H1 (cell line): ENCODE data around the gene ZNF281. TPM values are rescaled to one million over a fixed set of nuclear protein-coding genes. Genes with fewer than 3 reads are reported as not detected.
A peak's percentile ranks its signal among the peaks of the same experiment; 100 is the strongest.

Experiments
- CTCF ChIA-PET: fragments of 300-600 bp; sonication (Branson Sonifier 250); formaldehyde crosslinking; loops from one replicate; lab custom pipeline; 2021; ENCODE audit not compliant: partially characterized antibody; lab: Charles Lee
- POLR2A ChIA-PET: fragments of 300-600 bp; sonication (Branson Sonifier 250); formaldehyde crosslinking; loops from one replicate; lab custom pipeline; 2021; ENCODE audit warnings: inconsistent platforms; ENCODE audit not compliant: partially characterized antibody; lab: Charles Lee
- DNase-seq, 2 experiments: peaks; one replicate each; pipeline versions ENCODE4 v3.0.0 to v3.0.0-alpha.2; 2010 to 2022; ENCODE audit warnings: low spot score in 2 of 2, low read depth in 1 of 2, mixed read lengths in 1 of 2
- FAIRE-seq: peaks from 2 replicates; lab custom pipeline; 2011; peaks lifted over from hg19 to GRCh38; lab: Jason Lieb, UNC
- H2AFZ ChIP-seq: 2 replicates; pipeline ENCODE4 v1.8.1; 2012; ENCODE audit warnings: low read length, inconsistent platforms
- H2AK5ac ChIP-seq: 2 replicates; pipeline ENCODE4 v1.6.1; 2013; ENCODE audit warnings: low read depth, low read length
- H2BK120ac ChIP-seq: replicated peaks from 2 replicates; pipeline ENCODE3; 2013; ENCODE audit warnings: low read depth, low read length, inconsistent platforms
- H2BK12ac ChIP-seq: 2 replicates; pipeline ENCODE4 v1.6.1; 2013; ENCODE audit warnings: low read depth, low read length
- H2BK15ac ChIP-seq: 2 replicates; pipeline ENCODE4 v1.6.1; 2013; ENCODE audit warnings: low read length
- H2BK20ac ChIP-seq: 2 replicates; pipeline ENCODE4 v1.6.1; 2013; ENCODE audit warnings: low read length
- H2BK5ac ChIP-seq: 2 replicates; pipeline ENCODE4 v1.6.1; 2013; ENCODE audit warnings: low read depth, low read length
- H3K14ac ChIP-seq: 2 replicates; pipeline ENCODE4 v1.6.1; 2013; ENCODE audit warnings: inconsistent platforms; ENCODE audit not compliant: insufficient read length
- H3K18ac ChIP-seq: 2 replicates; pipeline ENCODE4 v1.6.1; 2013; ENCODE audit warnings: low read length; ENCODE audit errors: extremely low read depth
- H3K23ac ChIP-seq: 2 replicates; pipeline ENCODE4 v1.6.1; 2013; ENCODE audit warnings: inconsistent platforms; ENCODE audit not compliant: insufficient read length
- H3K23me2 ChIP-seq: 2 replicates; pipeline ENCODE4 v1.6.1; 2013; ENCODE audit warnings: low read depth, low read length
- H3K27ac ChIP-seq: 2 replicates; pipeline ENCODE4 v1.6.1; 2011; ENCODE audit warnings: low read depth, low read length, inconsistent platforms
- H3K27me3 ChIP-seq, 4 experiments: replicated peaks in 1 of 4; 1 replicate in 1 of 4; 2 replicates in 3 of 4; pipeline versions ENCODE4 v1.6.1 to v1.8.1; 2011 to 2013; ENCODE audit warnings: low read length in 3 of 4, mild to moderate bottlenecking in 3 of 4, inconsistent platforms in 2 of 4, mixed read lengths in 2 of 4, moderate library complexity in 1 of 4; ENCODE audit not compliant: control insufficient read depth in 3 of 4, insufficient read depth in 3 of 4; ENCODE audit errors: extremely low read depth in 1 of 4
- H3K36me3 ChIP-seq, 4 experiments: 2 replicates each; pipeline versions ENCODE4 v1.6.1 to v1.8.1; 2011 to 2013; ENCODE audit warnings: mild to moderate bottlenecking in 4 of 4, low read length in 3 of 4, moderate library complexity in 2 of 4, control low read depth in 1 of 4, inconsistent platforms in 1 of 4; ENCODE audit not compliant: insufficient read depth in 4 of 4, control insufficient read depth in 2 of 4
- H3K4ac ChIP-seq: replicated peaks from 2 replicates; pipeline ENCODE3; 2013; ENCODE audit warnings: low read length, low read depth, mixed read lengths, inconsistent platforms; ENCODE audit not compliant: insufficient read length
- H3K4me1 ChIP-seq, 4 experiments: replicated peaks in 1 of 4; 1 replicate in 1 of 4; 2 replicates in 3 of 4; pipeline versions ENCODE4 v1.6.1 to v1.8.1; 2011 to 2013; ENCODE audit warnings: low read length in 3 of 4, inconsistent platforms in 2 of 4, mixed read lengths in 1 of 4; ENCODE audit not compliant: insufficient read depth in 4 of 4, control insufficient read depth in 3 of 4
- H3K4me2 ChIP-seq, 2 experiments: 2 replicates each; pipeline versions ENCODE4 v1.6.1 to v1.8.1; 2011 to 2013; ENCODE audit warnings: low read depth in 2 of 2, low read length in 2 of 2, control low read depth in 1 of 2, inconsistent platforms in 1 of 2, mild to moderate bottlenecking in 1 of 2; ENCODE audit not compliant: insufficient read depth in 1 of 2
- H3K4me3 ChIP-seq, 4 experiments: fragments of 200-600, 300-600 bp in 1 of 4; sonication (generic), shearing (Covaris generic), sonication (Bioruptor Twin) in 1 of 4; 2 replicates each; pipeline versions ENCODE4 v1.5.1 to v1.8.1; 2011 to 2016; ENCODE audit warnings: low read length in 4 of 4, low read depth in 3 of 4, control low read depth in 2 of 4, inconsistent platforms in 2 of 4, mild to moderate bottlenecking in 2 of 4, mixed read lengths in 1 of 4, moderate library complexity in 1 of 4; ENCODE audit not compliant: insufficient read depth in 2 of 4; ENCODE audit errors: extremely low read depth in 1 of 4
- H3K56ac ChIP-seq: replicated peaks from 2 replicates; pipeline ENCODE3; 2013; ENCODE audit warnings: low read depth, mild to moderate bottlenecking, mixed read lengths, low read length, inconsistent platforms; ENCODE audit not compliant: insufficient read length
- H3K79me1 ChIP-seq: 2 replicates; pipeline ENCODE4 v1.6.1; 2013; ENCODE audit warnings: low read depth, low read length, control low read depth
- H3K79me2 ChIP-seq, 2 experiments: 2 replicates each; pipeline versions ENCODE4 v1.6.1 to v1.8.1; 2012 to 2013; ENCODE audit warnings: low read length in 2 of 2, mild to moderate bottlenecking in 2 of 2, inconsistent platforms in 1 of 2; ENCODE audit not compliant: insufficient read depth in 2 of 2, control insufficient read depth in 1 of 2
- H3K9ac ChIP-seq, 4 experiments: replicated peaks in 1 of 4; 1 replicate in 1 of 4; 2 replicates in 3 of 4; pipeline versions ENCODE4 v1.6.1 to v1.8.1; 2011 to 2013; ENCODE audit warnings: low read depth in 3 of 4, low read length in 3 of 4, control low read depth in 2 of 4, mild to moderate bottlenecking in 2 of 4, moderate library complexity in 2 of 4, inconsistent platforms in 1 of 4; ENCODE audit errors: extremely low read depth in 1 of 4
- H3K9me3 ChIP-seq, 2 experiments: 2 replicates each; pipeline versions ENCODE4 v1.6.1 to v1.8.1; 2012 to 2013; ENCODE audit warnings: mild to moderate bottlenecking in 2 of 2, moderate library complexity in 2 of 2, control low read depth in 1 of 2, inconsistent platforms in 1 of 2, low read depth in 1 of 2, low read length in 1 of 2, mixed read lengths in 1 of 2; ENCODE audit not compliant: insufficient read depth in 2 of 2
- H4K20me1 ChIP-seq, 2 experiments: replicated peaks in 1 of 2; 2 replicates each; pipeline versions ENCODE3 to v1.8.1; 2011 to 2013; ENCODE audit warnings: inconsistent platforms in 2 of 2, low read length in 2 of 2, mild to moderate bottlenecking in 1 of 2; ENCODE audit not compliant: insufficient read depth in 2 of 2, control insufficient read depth in 1 of 2
- H4K5ac ChIP-seq: 2 replicates; pipeline ENCODE4 v1.6.1; 2013; ENCODE audit warnings: low read length, low read depth, mixed read lengths, inconsistent platforms; ENCODE audit not compliant: insufficient read length
- H4K8ac ChIP-seq: 2 replicates; pipeline ENCODE4 v1.8.0; 2013; ENCODE audit warnings: mild to moderate bottlenecking, moderate library complexity, low read length, inconsistent platforms; ENCODE audit not compliant: insufficient read depth; ENCODE audit errors: extremely low read depth
- H4K91ac ChIP-seq: replicated peaks from 2 replicates; pipeline ENCODE3; 2013; ENCODE audit warnings: low read length, mixed read lengths, inconsistent platforms; ENCODE audit not compliant: insufficient read length
- HDAC6 ChIP-seq: IDR thresholded peaks from one replicate; pipeline ENCODE4 v1.7.1; 2012; ENCODE audit warnings: low read depth, mild to moderate bottlenecking, inconsistent platforms, low read length, moderate library complexity
- WGBS, 2 experiments: shearing (Covaris generic) in 1 of 2; methylation state at CpG; one replicate each; pipeline versions ENCODE4 v1.1.6 to v1.1.7; 2013 to 2015; ENCODE audit warnings: low lambda C conversion rate in 2 of 2, mixed read lengths in 2 of 2, inconsistent platforms in 1 of 2, low coverage in 1 of 2, missing lambda C conversion rate in 1 of 2; ENCODE audit not compliant: insufficient replicate concordance in 2 of 2, insufficient coverage in 1 of 2, insufficient read length in 1 of 2; ENCODE audit errors: extremely low coverage in 1 of 2, missing lambda C conversion rate in 1 of 2; 5-methylcytosine and 5-hydroxymethylcytosine counted together
- polyA plus RNA-seq, 7 experiments: library from polyadenylated mRNA; depleted of rRNA in 3 of 7; stranded (reverse) in 5 of 7; unstranded in 2 of 7; fragments of >200 nt in 5 of 7; fragments of 200-250 nt in 2 of 7; gene quantifications; 1 replicate in 5 of 7; 2 replicates in 1 of 7; 4 replicates in 1 of 7; pipeline versions ENCODE4 v1.2.1 to v1.2.3, GENCODE V29; 2011 to 2013; ENCODE audit warnings: missing spikeins in 2 of 7, mixed read lengths in 2 of 7
- total RNA-seq: library from RNA; stranded (reverse); fragmentation: NEBNext Ultra II Directional; extraction: Animal tissue kit (Norgen Biotek cat#: 25700); gene quantifications from 2 replicates; pipeline ENCODE4 v1.2.1, GENCODE V29; 2021

Gene ZNF281
- total and polyA plus RNA-seq, 2 of the 8 experiments (the other 6 are each of a cell fraction or from before 2014, with no cell fraction given): 19.5 to 61.4 TPM

- H3K4me2 ChIP-seq: no peak overlapping the region; a peak in 1 of 4 replicates
- peak overlapping the region; percentile 58 for H4K91ac ChIP-seq
- no peak overlapping the region for H2AFZ ChIP-seq
- no peak overlapping the region for H3K56ac ChIP-seq
- H2BK120ac ChIP-seq: peak overlapping the region; percentile 57
- peak overlapping the region; percentile 25 for H3K4ac ChIP-seq
- DNase-seq (no peak), FAIRE-seq (peak; percentile 32)
- CTCF ChIA-PET: interaction anchor here (0.8 to 5.1 kb wide), 3 partner anchors 13 to 82 kb away, joined by 3 to 36 read pairs (median 3); no protein-coding TSS in a partner anchor
- no peak overlapping the region for H3K23ac ChIP-seq
- no peaks in the 10 kb centered on the region for H3K79me1 ChIP-seq
- H3K4me1 ChIP-seq: peaks cover 4 to 36% (median 23%) of the 10 kb centered on the region in 4 experiments; a peak in 6 of 7 replicates
- H3K14ac ChIP-seq: no peak overlapping the region
- no peak overlapping the region for H3K9ac ChIP-seq
- no peaks in the 10 kb centered on the region for H3K23me2 ChIP-seq
- H3K79me2 ChIP-seq: no peaks in the 10 kb centered on the region
- H3K27ac ChIP-seq: peak overlapping the region; percentile 59
- POLR2A ChIA-PET: interaction anchor here (1.1 to 5.0 kb wide), 6 partner anchors 8 to 48 kb away, joined by 3 to 51 read pairs (median 20); partner anchors contain the start of gene ZNF281
- H3K36me3 ChIP-seq: peaks cover 0 to 5% (median 2%) of the 10 kb centered on the region in 4 experiments; a peak in 3 of 8 replicates
- H2AK5ac ChIP-seq: peak overlapping the region; percentile 57; the same call in 1 of the 2 replicates
- peak overlapping the region; percentile 98 for H2BK20ac ChIP-seq
- no peaks in the 10 kb centered on the region for H3K9me3 ChIP-seq
- H2BK15ac ChIP-seq: no peak overlapping the region
- peak overlapping the region; percentile 86; the same call in 1 of the 2 replicates for H2BK5ac ChIP-seq
- peak overlapping the region; percentile 92 for H2BK12ac ChIP-seq
- H4K20me1 ChIP-seq: no peaks in the 10 kb centered on the region
- H3K27me3 ChIP-seq: no peaks in the 10 kb centered on the region
- WGBS, 2 experiments: 47% methylated on average over 2 of the region's 2 CpGs; no CpG with 5 or more reads in 1 of the 2 experiments
- H3K4me3 ChIP-seq: no peak overlapping the region
- H4K5ac ChIP-seq: no peak overlapping the region
- no peak overlapping the region for H4K8ac ChIP-seq
- H3K18ac ChIP-seq: peak overlapping the region; percentile 66; the same call in 1 of the 2 replicates
- no peak for TF ChIP-seq HDAC6
Measured at GRCh38 chr1:200362421-200362820, 47.4 kb downstream of the ZNF281 start.
